ENCODE results near the gene ARHGAP15. TPM values are rescaled to one million over a fixed set of nuclear protein-coding genes. Genes with fewer than 3 reads are reported as not detected.

Gene ARHGAP15
- total and polyA plus RNA-seq, 3 experiments from 2014 or later = 41.3 to 328 (median 41.4) TPM

GRCh38 chr2:143226714-143227541 lies 97.7 kb downstream of the ARHGAP15 start:
- no peaks in the 10 kb centered on the region for H3K27me3 Mint-ChIP-seq
- H3K36me3 Mint-ChIP-seq = peaks cover 15 to 45% (median 17%) of the 10 kb centered on the region in 3 donors
- H3K36me3 ChIP-seq (ENCODE audit: insufficient read depth, low read length) = peaks cover 28% of the 10 kb centered on the region
- H3K9me3 ChIP-seq (ENCODE audit: low read length) = peaks cover 4% of the 10 kb centered on the region
- CTCF ChIA-PET = interaction anchor here (1.2 to 6.8 kb wide), 3 partner anchors 25 to 114 kb away, joined by 3 to 39 read pairs (median 3); no protein-coding TSS in a partner anchor
- H3K27ac ChIP-seq (ENCODE audit: low read depth, low read length) = no peak overlapping the region
- peak overlapping the region in 7 of 8 donors; percentile 14 to 69 (median 43) for H3K27ac Mint-ChIP-seq
- POLR2A ChIA-PET = no interaction called here
- no peak overlapping the region for H3K4me3 ChIP-seq (ENCODE audit: low read length)
- peaks cover 0 to 7% (median 5%) of the 10 kb centered on the region in 5 donors for H3K9me3 Mint-ChIP-seq
- no peak for DNase-seq
- peaks cover 32% of the 10 kb centered on the region for H3K4me1 ChIP-seq (ENCODE audit: insufficient read depth, low read length)
- no peaks in the 10 kb centered on the region for H3K27me3 ChIP-seq (ENCODE audit: insufficient read depth, low read length, poor library complexity, severe bottlenecking)
- H3K4me3 Mint-ChIP-seq = peak overlapping the region in 3 of 7 donors; percentile 7 to 39 (median 8)
- peaks cover 35 to 69% (median 61%) of the 10 kb centered on the region in 3 donors for H3K4me1 Mint-ChIP-seq

- peaks cover 15 to 31% (median 25%) of the 10 kb centered on the region in 5 donors for H3K9me3 Mint-ChIP-seq
- Histone ChIP-seq H3K9me3 (ENCODE audit: low read length) (peaks cover 17% of the 10 kb centered on the region), H3K36me3 (ENCODE audit: insufficient read depth, low read length) (peaks cover 39% of the 10 kb centered on the region), H3K27me3 (ENCODE audit: insufficient read depth, low read length, poor library complexity, severe bottlenecking) (no peaks in the 10 kb centered on the region), H3K4me3 (ENCODE audit: low read length) (no peak overlapping the region), H3K27ac (ENCODE audit: low read depth, low read length) (no peak overlapping the region), H3K4me1 (ENCODE audit: insufficient read depth, low read length) (peaks cover 21% of the 10 kb centered on the region)
- no peak overlapping the region for H3K4me3 Mint-ChIP-seq
- H3K36me3 Mint-ChIP-seq = peaks cover 29 to 58% (median 40%) of the 10 kb centered on the region in 3 donors
- CTCF ChIA-PET = interaction anchor here (1.4 to 2.4 kb wide), 2 partner anchors 12 to 30 kb away, joined by 3 to 8 read pairs; no protein-coding TSS in a partner anchor
- H3K27me3 Mint-ChIP-seq = no peaks in the 10 kb centered on the region
- peaks cover 18 to 44% (median 37%) of the 10 kb centered on the region in 3 donors for H3K4me1 Mint-ChIP-seq
- peak overlapping the region in 3 of 8 donors; percentile 59 to 65 (median 64) for H3K27ac Mint-ChIP-seq
- POLR2A ChIA-PET = no interaction called here
- DNase-seq = no peak
Measured at GRCh38 chr2:143229411-143229810, 100.2 kb downstream of the ARHGAP15 start.

- H3K4me1 ChIP-seq (ENCODE audit: insufficient read depth, low read length) = peaks cover 17% of the 10 kb centered on the region
- ChIA-PET POLR2A (no interaction called here), CTCF (interaction anchor here (2.4 kb wide), 1 partner anchor 29 kb away, joined by 8 read pairs; no protein-coding TSS in a partner anchor)
- peaks cover 17% of the 10 kb centered on the region for H3K9me3 ChIP-seq (ENCODE audit: low read length)
- H3K27ac Mint-ChIP-seq = peak overlapping the region in 2 of 8 donors; percentile 54 to 79
- H3K4me3 Mint-ChIP-seq = no peak overlapping the region
- peaks cover 43% of the 10 kb centered on the region for H3K36me3 ChIP-seq (ENCODE audit: insufficient read depth, low read length)
- peaks cover 30 to 60% (median 44%) of the 10 kb centered on the region in 3 donors for H3K36me3 Mint-ChIP-seq
- peaks cover 19 to 40% (median 34%) of the 10 kb centered on the region in 3 donors for H3K4me1 Mint-ChIP-seq
- DNase-seq = no peak
- no peak overlapping the region for H3K4me3 ChIP-seq (ENCODE audit: low read length)
- peaks cover 20 to 33% (median 29%) of the 10 kb centered on the region in 5 donors for H3K9me3 Mint-ChIP-seq
- no peak overlapping the region for H3K27ac ChIP-seq (ENCODE audit: low read depth, low read length)
- no peaks in the 10 kb centered on the region for H3K27me3 Mint-ChIP-seq
- H3K27me3 ChIP-seq (ENCODE audit: insufficient read depth, low read length, poor library complexity, severe bottlenecking) = no peaks in the 10 kb centered on the region
Measured at GRCh38 chr2:143229952-143230351, 100.7 kb downstream of the ARHGAP15 start.

DNA sequence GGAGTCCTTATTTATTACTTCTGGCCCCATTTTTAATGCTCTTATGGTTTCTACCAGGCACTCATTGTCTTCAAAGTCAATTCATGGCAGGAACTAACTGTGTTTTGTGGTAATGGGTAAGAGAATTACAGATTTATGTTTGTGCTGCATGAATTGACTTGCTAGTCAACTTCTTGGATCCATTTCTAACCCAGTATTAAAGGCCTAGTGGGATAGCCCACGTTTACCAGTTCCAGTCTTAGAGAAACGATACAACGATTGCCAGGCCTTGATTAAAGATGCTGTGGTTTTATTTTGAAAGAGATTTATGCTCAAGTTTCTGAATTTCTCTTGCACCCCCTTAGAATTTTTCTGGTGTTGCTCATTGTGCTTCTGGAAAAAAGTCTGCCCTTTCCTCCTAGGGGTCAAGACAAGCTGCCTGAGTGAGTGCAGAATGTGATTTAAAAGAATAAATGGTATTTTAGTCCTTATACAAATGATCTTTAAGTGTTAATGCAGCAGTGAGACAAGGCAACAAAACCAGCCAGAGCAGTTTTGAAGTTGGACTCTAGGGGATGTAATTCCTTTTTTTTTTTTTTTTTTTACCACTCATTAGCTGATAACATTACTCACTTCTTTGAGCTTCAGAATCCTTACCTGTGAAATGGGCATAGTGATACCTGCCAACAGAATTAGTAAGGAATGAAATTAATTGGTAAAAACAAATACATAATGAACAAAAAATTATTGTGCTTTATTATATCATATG lies 101.5 kb downstream of the ARHGAP15 start:
- Histone ChIP-seq H3K27ac (ENCODE audit: low read depth, low read length) (no peak overlapping the region), H3K27me3 (ENCODE audit: insufficient read depth, low read length, poor library complexity, severe bottlenecking) (no peaks in the 10 kb centered on the region), H3K4me1 (ENCODE audit: insufficient read depth, low read length) (peaks cover 16% of the 10 kb centered on the region), H3K4me3 (ENCODE audit: low read length) (no peak overlapping the region), H3K9me3 (ENCODE audit: low read length) (peaks cover 17% of the 10 kb centered on the region), H3K36me3 (ENCODE audit: insufficient read depth, low read length) (peaks cover 43% of the 10 kb centered on the region)
- ChIA-PET POLR2A (no interaction called here), CTCF (interaction anchor here (0.7 to 2.4 kb wide), 2 partner anchors 8 to 28 kb away, joined by 3 to 8 read pairs; no protein-coding TSS in a partner anchor)
- Mint-ChIP-seq H3K4me3 (no peak overlapping the region), H3K4me1 (peaks cover 26 to 46% (median 39%) of the 10 kb centered on the region in 3 donors), H3K27ac (peak overlapping the region in 4 of 8 donors; percentile 31 to 66 (median 36)), H3K27me3 (no peaks in the 10 kb centered on the region), H3K9me3 (peaks cover 24 to 34% (median 31%) of the 10 kb centered on the region in 5 donors), H3K36me3 (peaks cover 37 to 66% (median 51%) of the 10 kb centered on the region in 3 donors)
- no peak for DNase-seq

GRCh38 chr2:143231254-143231645 lies 102.0 kb downstream of the ARHGAP15 start:
- Mint-ChIP-seq H3K4me1 (peaks cover 23 to 44% (median 39%) of the 10 kb centered on the region in 3 donors), H3K4me3 (no peak overlapping the region), H3K9me3 (peaks cover 24 to 34% (median 31%) of the 10 kb centered on the region in 5 donors), H3K36me3 (peaks cover 42 to 67% (median 55%) of the 10 kb centered on the region in 3 donors), H3K27ac (peak overlapping the region in 3 of 8 donors; percentile 12 to 84 (median 52)), H3K27me3 (no peaks in the 10 kb centered on the region)
- Histone ChIP-seq H3K4me1 (ENCODE audit: insufficient read depth, low read length) (peaks cover 10% of the 10 kb centered on the region), H3K9me3 (ENCODE audit: low read length) (peaks cover 17% of the 10 kb centered on the region), H3K4me3 (ENCODE audit: low read length) (peak overlapping the region; percentile 8), H3K27ac (ENCODE audit: low read depth, low read length) (no peak overlapping the region), H3K27me3 (ENCODE audit: insufficient read depth, low read length, poor library complexity, severe bottlenecking) (no peaks in the 10 kb centered on the region), H3K36me3 (ENCODE audit: insufficient read depth, low read length) (peaks cover 43% of the 10 kb centered on the region)
- no peak for DNase-seq
- ChIA-PET CTCF (no interaction called here), POLR2A (no interaction called here)

DNA sequence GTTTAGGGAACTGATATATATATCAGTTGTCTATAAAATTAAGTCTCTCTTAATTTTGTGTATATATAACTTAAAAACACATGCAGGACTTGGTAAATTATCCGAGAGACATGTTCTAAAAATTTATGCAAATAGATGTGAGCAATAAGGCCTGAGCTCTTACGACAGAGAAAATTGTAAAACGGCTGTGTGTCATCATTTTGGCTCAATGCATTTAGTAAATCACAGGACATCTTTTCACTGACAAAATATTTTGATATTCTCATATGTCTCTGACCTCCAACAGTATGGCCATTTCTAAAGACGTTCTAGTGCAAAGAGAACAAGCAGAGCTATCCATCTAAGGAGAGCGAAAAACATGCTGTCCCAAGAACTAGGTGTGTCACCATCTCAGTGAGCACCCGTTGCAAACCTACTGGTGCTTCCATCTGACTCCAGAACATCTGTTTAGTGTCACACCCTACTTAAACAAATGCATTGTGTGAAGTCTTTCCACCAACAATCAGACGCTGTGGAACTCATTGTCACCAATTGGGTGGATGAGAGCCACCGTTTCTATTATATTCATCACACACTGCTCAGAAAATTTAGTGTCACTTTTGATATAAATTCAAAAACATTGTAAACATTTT lies 108.0 kb downstream of the ARHGAP15 start:
- Histone ChIP-seq H3K9me3 (ENCODE audit: low read length) (peaks cover 13% of the 10 kb centered on the region), H3K4me3 (ENCODE audit: low read length) (peak overlapping the region; percentile 5), H3K27me3 (ENCODE audit: insufficient read depth, low read length, poor library complexity, severe bottlenecking) (no peaks in the 10 kb centered on the region), H3K27ac (ENCODE audit: low read depth, low read length) (no peak overlapping the region), H3K36me3 (ENCODE audit: insufficient read depth, low read length) (peaks cover 21% of the 10 kb centered on the region), H3K4me1 (ENCODE audit: insufficient read depth, low read length) (no peaks in the 10 kb centered on the region)
- CTCF ChIA-PET = no interaction called here
- peaks cover 31 to 54% (median 53%) of the 10 kb centered on the region in 3 donors for H3K4me1 Mint-ChIP-seq
- POLR2A ChIA-PET = no interaction called here
- H3K36me3 Mint-ChIP-seq = peaks cover 41 to 68% (median 46%) of the 10 kb centered on the region in 3 donors
- H3K4me3 Mint-ChIP-seq = no peak overlapping the region
- H3K27ac Mint-ChIP-seq = no peak overlapping the region
- peaks cover 23 to 25% (median 24%) of the 10 kb centered on the region in 5 donors for H3K9me3 Mint-ChIP-seq
- no peak for DNase-seq
- H3K27me3 Mint-ChIP-seq = no peaks in the 10 kb centered on the region

DNA sequence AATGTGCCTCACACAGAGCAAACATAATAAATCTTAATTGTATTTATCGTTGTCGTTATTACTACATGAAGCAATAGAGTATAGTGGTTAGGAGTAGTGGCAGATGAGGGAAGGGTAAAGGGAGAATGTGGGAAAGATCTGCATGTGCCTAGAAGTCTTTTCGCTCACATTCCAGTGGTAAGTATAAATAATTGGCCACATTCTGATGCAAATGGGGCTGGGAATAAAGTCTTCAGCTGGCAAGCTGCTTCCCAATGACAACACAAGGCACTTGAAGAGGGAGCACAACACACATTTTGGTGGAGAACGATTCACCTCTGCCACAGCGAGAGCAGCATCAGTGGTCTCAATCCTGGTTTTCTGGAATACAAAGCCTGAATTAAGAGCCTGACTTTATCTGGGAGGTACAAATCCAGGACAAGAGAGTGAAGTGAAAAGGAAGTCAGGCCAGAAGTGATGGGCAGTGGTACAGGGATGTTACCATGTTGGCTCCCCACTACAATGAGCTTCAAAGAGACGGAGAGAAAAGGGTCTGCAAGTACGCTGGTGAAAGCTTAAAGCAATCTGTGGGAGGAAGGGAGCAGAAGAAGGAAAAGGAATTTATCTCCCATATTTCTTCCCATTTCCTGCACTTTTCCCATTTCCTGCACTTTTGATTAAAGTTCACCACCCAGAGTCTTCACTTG lies 112.3 kb downstream of the ARHGAP15 start:
- Mint-ChIP-seq H3K4me3 (no peak overlapping the region), H3K27me3 (no peaks in the 10 kb centered on the region), H3K36me3 (peaks cover 4 to 31% (median 18%) of the 10 kb centered on the region in 3 donors), H3K4me1 (peaks cover 18 to 42% (median 40%) of the 10 kb centered on the region in 3 donors), H3K27ac (peak overlapping the region in 4 of 8 donors; percentile 17 to 63 (median 40)), H3K9me3 (no peaks in the 10 kb centered on the region)
- H3K9me3 ChIP-seq (ENCODE audit: low read length) = no peaks in the 10 kb centered on the region
- ChIA-PET POLR2A (no interaction called here), CTCF (interaction anchor here (1.0 kb wide), 1 partner anchor 13 kb away, joined by 3 read pairs; no protein-coding TSS in a partner anchor)
- H3K36me3 ChIP-seq (ENCODE audit: insufficient read depth, low read length) = peaks cover 9% of the 10 kb centered on the region
- H3K27me3 ChIP-seq (ENCODE audit: insufficient read depth, low read length, poor library complexity, severe bottlenecking) = no peaks in the 10 kb centered on the region
- DNase-seq = no peak
- H3K4me1 ChIP-seq (ENCODE audit: insufficient read depth, low read length) = peaks cover 21% of the 10 kb centered on the region
- H3K4me3 ChIP-seq (ENCODE audit: low read length) = no peak overlapping the region
- H3K27ac ChIP-seq (ENCODE audit: low read depth, low read length) = no peak overlapping the region

All from CD8-positive, alpha-beta memory T cell (primary cell).